ENCODE data around the gene CLPTM1.
"Not testable (repeated sequence)": the region's sequence is repeated elsewhere in the genome, so short reads cannot be mapped to it uniquely, and the experiment has no call there.

Gene CLPTM1

GRCh38 chr19:44974857-44975256 is 19.7 kb downstream of the CLPTM1 start:
- DNase-seq (ENCODE audit: low read depth in 2 of 2) = no peak

GRCh38 chr19:44975444-44975843 is 20.3 kb downstream of the CLPTM1 start:
- no peak for DNase-seq (ENCODE audit: low read depth in 2 of 2)

GRCh38 chr19:44984005-44984404 is 28.8 kb downstream of the CLPTM1 start:
- no peak for DNase-seq (ENCODE audit: low read depth in 2 of 2)

GRCh38 chr19:44985445-44985844 is 30.3 kb downstream of the CLPTM1 start:
- no peak for DNase-seq (ENCODE audit: low read depth in 2 of 2)

- no peak for DNase-seq (ENCODE audit: low read depth in 2 of 2)
Measured at GRCh38 chr19:44986389-44986788, 31.2 kb downstream of the CLPTM1 start.

GRCh38 chr19:44987148-44987675 is 32.0 kb downstream of the CLPTM1 start:
- DNase-seq (ENCODE audit: low read depth in 2 of 2) = no peak

- DNase-seq (ENCODE audit: low read depth in 2 of 2) = no peak
Measured at GRCh38 chr19:44988273-44988672, 33.1 kb downstream of the CLPTM1 start.

GRCh38 chr19:44988896-44989556 is 33.8 kb downstream of the CLPTM1 start:
- peak; percentile 19 to 27 for DNase-seq (ENCODE audit: low read depth in 2 of 2)

GRCh38 chr19:44990459-44990858 is 35.3 kb downstream of the CLPTM1 start:
- no peak for DNase-seq (ENCODE audit: low read depth in 2 of 2)

GRCh38 chr19:44990966-44991365 is 35.8 kb downstream of the CLPTM1 start:
- no peak for DNase-seq (ENCODE audit: low read depth in 2 of 2)

GRCh38 chr19:44992336-44993163 is 37.4 kb downstream of the CLPTM1 start:
- DNase-seq (ENCODE audit: low read depth in 2 of 2) = no peak

- no peak for DNase-seq (ENCODE audit: low read depth in 2 of 2)
Measured at GRCh38 chr19:44993526-44993925, 38.3 kb downstream of the CLPTM1 start.

GRCh38 chr19:44993926-44994537 is 38.9 kb downstream of the CLPTM1 start:
- DNase-seq (ENCODE audit: low read depth in 2 of 2) = no peak

GRCh38 chr19:44998025-44998424 is 42.8 kb downstream of the CLPTM1 start:
- no peak for DNase-seq (ENCODE audit: low read depth in 2 of 2)

GRCh38 chr19:44999131-44999925 is 44.1 kb downstream of the CLPTM1 start:
- not testable (repeated sequence) for DNase-seq (ENCODE audit: low read depth in 2 of 2)

GRCh38 chr19:45000665-45001064 is 45.5 kb downstream of the CLPTM1 start:
- DNase-seq (ENCODE audit: low read depth in 2 of 2) = not testable (repeated sequence)

- DNase-seq (ENCODE audit: low read depth in 2 of 2) = peak; percentile 79 to 80
Measured at GRCh38 chr19:45001087-45001739, 46.0 kb downstream of the CLPTM1 start, which contains the start of gene RELB. TSS of gene RELB (plus strand) at chr19:45001464. CDS start at chr19:45001580, 116 bp downstream.

- DNase-seq (ENCODE audit: low read depth in 2 of 2) = no peak
Measured at GRCh38 chr19:45003485-45003884, 48.3 kb downstream of the CLPTM1 start.

GRCh38 chr19:45005787-45006186 is 50.6 kb downstream of the CLPTM1 start:
- no peak for DNase-seq (ENCODE audit: low read depth in 2 of 2)

GRCh38 chr19:45008552-45008951 is 53.4 kb downstream of the CLPTM1 start:
- no peak for DNase-seq (ENCODE audit: low read depth in 2 of 2)

All from fibroblast of skin of left quadriceps (primary cell).